Astrocyte (in vitro differentiated cells and primary cell): ENCODE results near the gene ZNF382. TPM values are rescaled to one million over a fixed set of nuclear protein-coding genes. Genes with fewer than 3 reads are reported as not detected.
"Not testable (repeated sequence)": the region's sequence is repeated elsewhere in the genome, so short reads cannot be mapped to it uniquely, and the experiment has no call there.

Source experiments
- DNase-seq: peaks from one replicate; pipeline ENCODE4 v3.0.0-alpha.2; 2010; ENCODE audit warnings: low read depth
- FAIRE-seq: peaks from 2 replicates; lab custom pipeline; 2011; peaks lifted over from hg19 to GRCh38; lab: Jason Lieb, UNC
- H2AFZ ChIP-seq: 2 replicates; pipeline ENCODE4 v1.6.0; 2012; ENCODE audit warnings: low read depth, low read length, inconsistent platforms
- H3K27ac ChIP-seq: 2 replicates; pipeline ENCODE4 v1.5.1; 2011; ENCODE audit warnings: low read depth, low read length, inconsistent platforms
- H3K27me3 ChIP-seq: 2 replicates; pipeline ENCODE4 v1.6.0; 2011; ENCODE audit warnings: low read length, inconsistent platforms; ENCODE audit not compliant: insufficient read depth
- H3K36me3 ChIP-seq: 2 replicates; pipeline ENCODE4 v1.5.1; 2011; ENCODE audit warnings: low read length, inconsistent platforms; ENCODE audit not compliant: insufficient read depth
- H3K4me1 ChIP-seq: 2 replicates; pipeline ENCODE4 v1.5.1; 2011; ENCODE audit warnings: low read length, inconsistent platforms; ENCODE audit not compliant: insufficient read depth
- H3K4me2 ChIP-seq: 2 replicates; pipeline ENCODE4 v1.6.0; 2012; ENCODE audit warnings: low read length, inconsistent platforms
- H3K4me3 ChIP-seq: 2 replicates; pipeline ENCODE4 v1.5.1; 2011; ENCODE audit warnings: low read depth, mild to moderate bottlenecking, low read length, inconsistent platforms; ENCODE audit not compliant: insufficient read depth
- H3K79me2 ChIP-seq: 2 replicates; pipeline ENCODE4 v1.6.0; 2012; ENCODE audit warnings: mild to moderate bottlenecking, low read length, inconsistent platforms; ENCODE audit not compliant: insufficient read depth
- H3K9ac ChIP-seq: 2 replicates; pipeline ENCODE4 v1.6.0; 2012; ENCODE audit warnings: mild to moderate bottlenecking, low read length, inconsistent platforms
- H3K9me3 ChIP-seq: 2 replicates; pipeline ENCODE4 v1.5.1; 2012; ENCODE audit warnings: low read depth, mild to moderate bottlenecking, low read length, inconsistent platforms; ENCODE audit not compliant: insufficient read depth
- H4K20me1 ChIP-seq: 2 replicates; pipeline ENCODE4 v1.6.0; 2012; ENCODE audit warnings: low read length, inconsistent platforms; ENCODE audit not compliant: insufficient read depth
- H3K27ac Mint-ChIP-seq: one replicate; pipeline ENCODE4 v1.8.0; 2021; ENCODE audit warnings: mild to moderate bottlenecking, mixed read lengths; ENCODE audit not compliant: unreplicated experiment
- H3K27me3 Mint-ChIP-seq: one replicate; pipeline ENCODE4 v1.8.0; 2021; ENCODE audit warnings: low read depth, mixed read lengths; ENCODE audit not compliant: unreplicated experiment
- H3K36me3 Mint-ChIP-seq: one replicate; pipeline ENCODE4 v1.8.0; 2021; ENCODE audit warnings: low read depth, mixed read lengths; ENCODE audit not compliant: unreplicated experiment
- H3K4me1 Mint-ChIP-seq: one replicate; pipeline ENCODE4 v1.8.0; 2021; ENCODE audit warnings: low read depth, mixed read lengths; ENCODE audit not compliant: unreplicated experiment
- H3K4me3 Mint-ChIP-seq: one replicate; pipeline ENCODE4 v1.8.0; 2021; ENCODE audit warnings: mild to moderate bottlenecking, moderate library complexity, mixed read lengths; ENCODE audit not compliant: unreplicated experiment
- H3K9me3 Mint-ChIP-seq: one replicate; pipeline ENCODE4 v1.8.0; 2021; ENCODE audit warnings: mild to moderate bottlenecking, mixed read lengths; ENCODE audit not compliant: unreplicated experiment
- CTCF ChIP-seq: IDR thresholded peaks from 2 replicates; pipeline ENCODE4 v1.5.1; 2011; ENCODE audit warnings: low read depth, mild to moderate bottlenecking, inconsistent platforms, low read length, moderate library complexity; ENCODE audit not compliant: insufficient read depth
- EZH2 ChIP-seq: IDR thresholded peaks from 2 replicates; pipeline ENCODE4 v1.6.1; 2012; ENCODE audit warnings: mild to moderate bottlenecking, low read length, inconsistent platforms; ENCODE audit not compliant: insufficient read depth
- total RNA-seq: library from RNA; stranded (reverse); gene quantifications from 2 replicates; pipeline ENCODE4 v1.2.1, GENCODE V29; 2021

Gene ZNF382
- total RNA-seq, 1 donor from 2014 or later, result 9.7 TPM

- peaks cover 26% of the 10 kb centered on the region for H3K9me3 Mint-ChIP-seq
- no peaks in the 10 kb centered on the region for H3K27me3 ChIP-seq
- H3K9ac ChIP-seq, result no peak overlapping the region
- H3K4me3 ChIP-seq, result no peak overlapping the region
- no peak overlapping the region for H2AFZ ChIP-seq
- H3K27me3 Mint-ChIP-seq, result no peaks in the 10 kb centered on the region
- DNase-seq (peak; percentile 42), FAIRE-seq (no peak)
- H3K79me2 ChIP-seq, result peaks cover 47% of the 10 kb centered on the region
- no peaks in the 10 kb centered on the region for H3K4me1 ChIP-seq
- H3K4me2 ChIP-seq, result no peak overlapping the region
- no peak overlapping the region for H3K27ac ChIP-seq
- peak overlapping the region; percentile 47 for H3K27ac Mint-ChIP-seq
- TF ChIP-seq CTCF (no peak), EZH2 (no peak)
- H3K4me3 Mint-ChIP-seq, result no peak overlapping the region
- peaks cover 6% of the 10 kb centered on the region for H3K9me3 ChIP-seq
- peaks cover 24% of the 10 kb centered on the region for H3K36me3 ChIP-seq
- peaks cover 12% of the 10 kb centered on the region for H3K4me1 Mint-ChIP-seq
- peaks cover 41% of the 10 kb centered on the region for H3K36me3 Mint-ChIP-seq
- H4K20me1 ChIP-seq, result no peaks in the 10 kb centered on the region
Measured at GRCh38 chr19:36577271-36577996, 27.7 kb upstream of the ZNF382 start.

GRCh38 chr19:36579255-36579654, 25.9 kb upstream of the ZNF382 start:
- Mint-ChIP-seq H3K27me3 (no peaks in the 10 kb centered on the region), H3K4me3 (peak overlapping the region; percentile 0), H3K9me3 (peaks cover 26% of the 10 kb centered on the region), H3K36me3 (peaks cover 48% of the 10 kb centered on the region), H3K4me1 (peaks cover 10% of the 10 kb centered on the region), H3K27ac (no peak overlapping the region)
- no peak overlapping the region for H3K9ac ChIP-seq
- H2AFZ ChIP-seq, result no peak overlapping the region
- FAIRE-seq (no peak), DNase-seq (no peak)
- peaks cover 24% of the 10 kb centered on the region for H3K36me3 ChIP-seq
- H3K4me2 ChIP-seq, result no peak overlapping the region
- no peak overlapping the region for H3K27ac ChIP-seq
- no peak for TF ChIP-seq EZH2
- no peak for TF ChIP-seq CTCF
- no peaks in the 10 kb centered on the region for H3K4me1 ChIP-seq
- peaks cover 6% of the 10 kb centered on the region for H3K9me3 ChIP-seq
- no peaks in the 10 kb centered on the region for H4K20me1 ChIP-seq
- peaks cover 29% of the 10 kb centered on the region for H3K79me2 ChIP-seq
- no peak overlapping the region for H3K4me3 ChIP-seq
- H3K27me3 ChIP-seq, result no peaks in the 10 kb centered on the region

- not testable (repeated sequence) for H3K9ac ChIP-seq, H3K4me2 ChIP-seq, H2AFZ ChIP-seq, H3K27me3 Mint-ChIP-seq, H3K36me3 Mint-ChIP-seq, H3K4me1 Mint-ChIP-seq, H3K4me3 ChIP-seq, DNase-seq, H3K9me3 Mint-ChIP-seq, FAIRE-seq, H3K27ac Mint-ChIP-seq, H4K20me1 ChIP-seq, H3K27me3 ChIP-seq, H3K4me1 ChIP-seq, H3K36me3 ChIP-seq, H3K4me3 Mint-ChIP-seq, H3K27ac ChIP-seq, H3K9me3 ChIP-seq
- peaks cover 22% of the 10 kb centered on the region for H3K79me2 ChIP-seq
Measured at GRCh38 chr19:36602681-36603080, 2.4 kb upstream of the ZNF382 start.
